Lower leg skin (tissue), 3 donors: ENCODE results near the gene OR10J5.

ENCODE experiments used
- CTCF ChIP-seq, 3 donors: fragments of 450-650 bp; IDR thresholded peaks; one replicate each; pipeline ENCODE4 v1.5.1; 2016; ENCODE audit warnings: antibody characterized with exemption in 3 of 3, mild to moderate bottlenecking in 3 of 3, moderate library complexity in 2 of 3
- POLR2A ChIP-seq, 2 donors: fragments of 450-650 bp; IDR thresholded peaks; one replicate each; pipeline ENCODE4 v1.6.1; 2016 to 2017; ENCODE audit warnings: antibody characterized with exemption in 2 of 2, mild to moderate bottlenecking in 1 of 2, moderate library complexity in 1 of 2

DNA sequence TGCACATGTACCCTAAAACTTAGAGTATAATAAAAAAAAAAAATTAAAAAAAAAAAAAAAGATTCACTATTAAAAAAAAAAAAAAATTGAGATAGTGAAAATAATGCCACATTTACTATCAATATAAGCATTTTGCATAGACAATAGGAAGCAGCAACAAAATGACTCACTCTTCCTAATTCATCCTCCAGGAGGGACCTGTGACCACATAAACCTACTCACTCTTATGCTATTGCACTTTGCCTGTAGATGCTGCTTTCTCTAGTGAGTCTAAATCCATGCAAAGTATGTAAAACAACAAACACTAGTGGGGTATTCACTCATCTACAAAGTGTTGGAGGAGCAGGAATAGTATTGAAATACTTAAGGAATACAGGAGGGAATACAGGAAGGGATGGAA is 2.9 kb downstream of the OR10J5 start:
- TF ChIP-seq CTCF (IDR thresholded peaks at IDR 0.05) (no peak), POLR2A (IDR thresholded peaks at IDR 0.05) (no peak)
